ENCODE data around the gene SSR1.
"Not testable (repeated sequence)": the region's sequence is repeated elsewhere in the genome, so short reads cannot be mapped to it uniquely, and the experiment has no call there.

The SSR1 gene

GRCh38 chr6:7283676-7284075 is 29.3 kb downstream of the SSR1 start:
- no peak for FAIRE-seq
- TF ChIP-seq TAF1 (IDR thresholded peaks at IDR 0.05; ENCODE audit: low read depth, low read length) (no peak), POLR2AphosphoS5 (IDR thresholded peaks at IDR 0.05; ENCODE audit: low read depth, low read length) (0 out of 2 replicates have a peak, but pooled peaks have one; percentile 18)
- no peak for DNase-seq (ENCODE audit: insufficient read length, low spot score)

GRCh38 chr6:7282097-7282906 is 30.7 kb downstream of the SSR1 start:
- TF ChIP-seq POU2F2 (IDR thresholded peaks at IDR 0.05; ENCODE audit: low read depth, low read length) (no peak), POLR2A (IDR thresholded peaks at IDR 0.05; ENCODE audit: low read depth, low read length) (no peak), PAX5 (IDR thresholded peaks at IDR 0.05; ENCODE audit: insufficient read depth, low read length, severe bottlenecking) (no peak), TAF1 (IDR thresholded peaks at IDR 0.05; ENCODE audit: low read depth, low read length) (no peak), POLR2AphosphoS5 (IDR thresholded peaks at IDR 0.05; ENCODE audit: low read depth, low read length) (no peak; the same call in 1 of the 2 replicates), SPI1 (IDR thresholded peaks at IDR 0.05; ENCODE audit: low read depth, low read length) (no peak)
- FAIRE-seq (no peak), DNase-seq (ENCODE audit: insufficient read length, low spot score) (no peak)

DNA sequence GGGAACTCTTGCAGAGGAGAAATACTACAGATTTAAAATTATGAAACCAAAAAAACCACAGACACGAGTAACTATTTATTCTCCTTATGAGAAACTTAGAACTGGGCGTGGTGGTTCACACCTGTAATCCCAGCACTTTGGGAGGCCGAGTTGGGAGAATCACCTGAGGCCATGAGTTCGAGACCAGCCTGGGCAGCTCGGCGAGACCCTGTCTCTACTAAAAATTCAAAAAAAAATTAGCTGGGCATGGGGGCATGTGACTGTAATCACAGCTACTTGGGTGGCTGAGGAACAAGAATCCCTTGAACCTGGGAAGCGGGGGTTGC is 36.8 kb downstream of the SSR1 start:
- DNase-seq (ENCODE audit: insufficient read length, low spot score) = no peak
- TF ChIP-seq TAF1 (IDR thresholded peaks at IDR 0.05; ENCODE audit: low read depth, low read length) = no peak
- TF ChIP-seq POLR2A (IDR thresholded peaks at IDR 0.05; ENCODE audit: low read depth, low read length) = no peak
- TF ChIP-seq POLR2AphosphoS5 (IDR thresholded peaks at IDR 0.05; ENCODE audit: low read depth, low read length) = no peak
- TF ChIP-seq SPI1 (IDR thresholded peaks at IDR 0.05; ENCODE audit: low read depth, low read length) = no peak
- TF ChIP-seq PAX5 (IDR thresholded peaks at IDR 0.05; ENCODE audit: insufficient read depth, low read length, severe bottlenecking) = no peak
- no peak for TF ChIP-seq POU2F2 (IDR thresholded peaks at IDR 0.05; ENCODE audit: low read depth, low read length)
- FAIRE-seq = no peak

DNA sequence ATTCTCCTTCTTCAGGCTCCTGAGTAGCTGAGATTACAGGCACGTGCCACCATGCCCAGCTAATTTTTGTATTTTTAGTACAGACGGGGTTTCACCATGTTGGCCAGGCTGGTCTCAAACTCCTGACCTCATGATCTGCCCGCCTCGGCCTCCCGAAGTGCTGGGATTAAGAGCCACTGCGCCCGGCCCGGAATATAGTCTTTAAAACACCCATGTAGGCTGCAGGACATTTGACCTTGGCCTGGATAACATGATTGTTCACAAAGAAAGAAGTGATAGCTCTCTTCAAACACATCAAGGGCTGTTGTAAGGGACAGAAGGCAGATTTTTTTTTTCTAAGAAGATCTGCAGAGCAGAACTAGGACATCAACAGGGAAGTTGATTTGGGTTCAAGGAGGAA is 38.5 kb downstream of the SSR1 start:
- DNase-seq (ENCODE audit: insufficient read length, low spot score); FAIRE-seq: not testable (repeated sequence)

DNA sequence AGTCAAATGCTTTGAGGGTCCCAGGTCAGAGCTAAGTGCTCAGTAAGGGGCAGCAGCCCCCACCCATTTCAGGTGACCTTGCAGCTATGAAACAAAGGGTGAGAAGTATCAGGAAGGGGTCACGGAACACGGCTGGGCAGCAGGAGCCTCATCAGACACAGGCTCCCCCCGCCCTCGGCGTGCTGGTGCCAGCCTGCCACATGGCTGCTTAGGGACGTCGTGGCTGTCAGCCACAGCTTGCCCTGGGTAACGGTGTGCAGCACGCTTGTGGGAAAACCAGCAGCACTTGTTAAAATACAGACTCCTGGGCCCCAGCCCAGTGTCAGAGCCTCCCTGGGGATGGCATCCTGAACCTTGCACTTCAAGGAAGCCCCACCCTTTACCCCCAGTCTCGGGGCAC is 39.3 kb downstream of the SSR1 start:
- TF ChIP-seq TAF1 (IDR thresholded peaks at IDR 0.05; ENCODE audit: low read depth, low read length) (no peak), POU2F2 (IDR thresholded peaks at IDR 0.05; ENCODE audit: low read depth, low read length) (no peak), PAX5 (IDR thresholded peaks at IDR 0.05; ENCODE audit: insufficient read depth, low read length, severe bottlenecking) (no peak)
- no peak for FAIRE-seq
- DNase-seq (ENCODE audit: insufficient read length, low spot score) = no peak

GRCh38 chr6:7271205-7271534 is 41.8 kb downstream of the SSR1 start:
- DNase-seq (ENCODE audit: insufficient read length, low spot score) = no peak
- FAIRE-seq = no peak

DNA sequence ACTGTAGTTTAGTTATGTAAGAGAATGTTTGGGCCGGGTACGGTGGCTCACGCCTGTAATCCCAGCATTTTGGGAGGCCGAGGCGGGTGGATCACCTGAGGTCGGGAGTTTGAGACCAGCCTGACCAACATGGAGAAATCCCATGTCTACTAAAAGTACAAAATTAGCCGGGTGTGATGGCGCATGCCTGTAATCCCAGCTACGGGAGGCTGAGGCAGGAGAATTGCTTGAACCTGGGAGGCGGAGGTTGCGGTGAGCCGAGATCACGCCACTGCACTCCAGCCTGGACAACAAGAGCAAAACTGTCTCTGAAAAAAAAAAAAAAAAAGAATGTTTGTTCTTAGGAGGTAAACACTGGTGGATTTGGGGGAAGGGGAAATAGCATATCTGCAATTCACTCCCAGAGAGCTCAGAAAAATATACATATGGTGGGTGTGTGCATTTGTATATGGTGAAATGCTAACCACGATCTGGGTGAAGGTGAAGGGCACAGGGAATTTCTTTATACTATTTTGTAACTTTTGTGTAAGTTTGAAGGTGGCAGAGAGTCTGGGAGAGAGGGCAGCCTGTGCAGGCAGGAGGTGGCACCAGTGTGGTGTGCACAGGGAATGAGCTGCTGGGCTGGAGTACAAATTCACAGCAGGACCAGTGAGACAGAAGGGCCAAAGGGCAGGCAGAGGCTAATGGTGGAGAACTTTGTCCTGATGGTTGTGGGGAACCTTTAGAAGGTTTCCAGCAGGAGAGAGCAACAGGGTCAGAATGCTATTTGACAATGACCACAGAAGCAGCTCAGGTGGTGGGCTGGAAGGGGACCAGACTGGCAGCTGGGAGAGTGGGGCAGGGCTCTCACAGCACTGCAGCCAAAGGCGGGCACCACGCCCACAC is 42.4 kb downstream of the SSR1 start:
- DNase-seq (ENCODE audit: insufficient read length, low spot score) (no peak), FAIRE-seq (no peak)
- TF ChIP-seq TAF1 (IDR thresholded peaks at IDR 0.05; ENCODE audit: low read depth, low read length) = no peak
- TF ChIP-seq PAX5 (IDR thresholded peaks at IDR 0.05; ENCODE audit: insufficient read depth, low read length, severe bottlenecking) = no peak
- TF ChIP-seq POLR2A (IDR thresholded peaks at IDR 0.05; ENCODE audit: low read depth, low read length) = no peak
- TF ChIP-seq POLR2AphosphoS5 (IDR thresholded peaks at IDR 0.05; ENCODE audit: low read depth, low read length) = no peak
- no peak for TF ChIP-seq SPI1 (IDR thresholded peaks at IDR 0.05; ENCODE audit: low read depth, low read length)
- no peak for TF ChIP-seq POU2F2 (IDR thresholded peaks at IDR 0.05; ENCODE audit: low read depth, low read length)

More at GRCh38 chr6:7271205-7271534, 41.8 kb downstream of the SSR1 start:
- no peak for TF ChIP-seq POLR2A (IDR thresholded peaks at IDR 0.05; ENCODE audit: low read depth, low read length)
- no peak for TF ChIP-seq TAF1 (IDR thresholded peaks at IDR 0.05; ENCODE audit: low read depth, low read length)
- TF ChIP-seq POLR2AphosphoS5 (IDR thresholded peaks at IDR 0.05; ENCODE audit: low read depth, low read length) = no peak

DNA sequence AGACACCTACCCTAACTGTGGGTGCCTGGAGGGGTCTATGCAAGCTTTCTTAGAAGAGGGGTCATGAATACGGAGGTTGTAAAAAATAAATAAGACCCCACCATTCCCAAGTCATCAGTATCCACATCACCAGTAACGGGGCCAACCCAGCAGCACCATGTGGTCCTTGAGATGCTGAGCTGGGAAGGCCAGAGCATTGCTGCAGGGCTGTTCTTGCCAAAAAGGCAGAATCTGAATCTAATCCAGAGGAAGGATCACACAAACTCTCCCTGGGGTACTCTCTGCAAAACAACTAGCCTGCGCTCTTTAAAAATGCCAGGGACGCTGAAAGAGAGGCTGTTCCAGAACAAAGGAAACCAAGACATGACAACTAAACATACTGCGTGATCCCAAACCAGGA is 43.2 kb downstream of the SSR1 start:
- no peak for TF ChIP-seq POLR2AphosphoS5 (IDR thresholded peaks at IDR 0.05; ENCODE audit: low read depth, low read length)
- TF ChIP-seq POU2F2 (IDR thresholded peaks at IDR 0.05; ENCODE audit: low read depth, low read length) = no peak
- TF ChIP-seq TAF1 (IDR thresholded peaks at IDR 0.05; ENCODE audit: low read depth, low read length) = no peak
- TF ChIP-seq SPI1 (IDR thresholded peaks at IDR 0.05; ENCODE audit: low read depth, low read length) = no peak
- no peak for FAIRE-seq
- no peak for DNase-seq (ENCODE audit: insufficient read length, low spot score)

- no peak for FAIRE-seq
- TF ChIP-seq SPI1 (IDR thresholded peaks at IDR 0.05; ENCODE audit: low read depth, low read length) (no peak), PAX5 (IDR thresholded peaks at IDR 0.05; ENCODE audit: insufficient read depth, low read length, severe bottlenecking) (no peak), POLR2A (IDR thresholded peaks at IDR 0.05; ENCODE audit: low read depth, low read length) (no peak), POU2F2 (IDR thresholded peaks at IDR 0.05; ENCODE audit: low read depth, low read length) (no peak), TAF1 (IDR thresholded peaks at IDR 0.05; ENCODE audit: low read depth, low read length) (no peak), POLR2AphosphoS5 (IDR thresholded peaks at IDR 0.05; ENCODE audit: low read depth, low read length) (no peak)
- no peak for DNase-seq (ENCODE audit: insufficient read length, low spot score)
These were observed 44.0 kb downstream of the SSR1 start for GRCh38 chr6:7268816-7269555.

GRCh38 chr6:7268362-7268761 is 44.6 kb downstream of the SSR1 start:
- no peak for DNase-seq (ENCODE audit: insufficient read length, low spot score)
- TF ChIP-seq TAF1 (IDR thresholded peaks at IDR 0.05; ENCODE audit: low read depth, low read length) = no peak
- TF ChIP-seq PAX5 (IDR thresholded peaks at IDR 0.05; ENCODE audit: insufficient read depth, low read length, severe bottlenecking) = no peak
- TF ChIP-seq SPI1 (IDR thresholded peaks at IDR 0.05; ENCODE audit: low read depth, low read length) = no peak
- TF ChIP-seq POU2F2 (IDR thresholded peaks at IDR 0.05; ENCODE audit: low read depth, low read length) = no peak
- no peak for TF ChIP-seq POLR2A (IDR thresholded peaks at IDR 0.05; ENCODE audit: low read depth, low read length)
- TF ChIP-seq POLR2AphosphoS5 (IDR thresholded peaks at IDR 0.05; ENCODE audit: low read depth, low read length) = no peak
- no peak for FAIRE-seq

Measured in GM12891 (cell line).